ENCODE measurements around the gene DAZAP1.
"Not testable (repeated sequence)": the region's sequence is repeated elsewhere in the genome, so short reads cannot be mapped to it uniquely, and the experiment has no call there.

Gene DAZAP1

GRCh38 chr19:1438933-1439354, 31.6 kb downstream of the DAZAP1 start:
- TF ChIP-seq CTCF (IDR thresholded peaks at IDR 0.05; ENCODE audit: low read depth, low read length), result no peak
- DNase-seq (ENCODE audit: extremely low read depth, low read depth), result no peak

- not testable (repeated sequence) for DNase-seq (ENCODE audit: extremely low read depth, low read depth)
Observed at GRCh38 chr19:1439525-1440417, 32.4 kb downstream of the DAZAP1 start.

GRCh38 chr19:1440418-1440801, 33.0 kb downstream of the DAZAP1 start:
- no peak for TF ChIP-seq CTCF (IDR thresholded peaks at IDR 0.05; ENCODE audit: low read depth, low read length)
- no peak for DNase-seq (ENCODE audit: extremely low read depth, low read depth)

GRCh38 chr19:1441022-1441426, 33.6 kb downstream of the DAZAP1 start:
- no peak for DNase-seq (ENCODE audit: extremely low read depth, low read depth)
- TF ChIP-seq CTCF (IDR thresholded peaks at IDR 0.05; ENCODE audit: low read depth, low read length), result no peak

GRCh38 chr19:1441677-1442438, 34.5 kb downstream of the DAZAP1 start:
- TF ChIP-seq CTCF (IDR thresholded peaks at IDR 0.05; ENCODE audit: low read depth, low read length), result no peak
- no peak for DNase-seq (ENCODE audit: extremely low read depth, low read depth)

- DNase-seq (ENCODE audit: extremely low read depth, low read depth), result no peak
Observed at GRCh38 chr19:1445185-1445931, 38.0 kb downstream of the DAZAP1 start.

More at GRCh38 chr19:1445185-1445931, 38.0 kb downstream of the DAZAP1 start:
- peak; percentile 47 for TF ChIP-seq CTCF (IDR thresholded peaks at IDR 0.05; ENCODE audit: low read depth, low read length)

Measured in AG09319 (cell line).